GM21423 (cell line): ENCODE measurements around the gene TRIM28.

Source experiments
- ATAC-seq: cut with Tn5 transposase; IDR thresholded peaks from one replicate; pipeline ENCODE4 v1.9.1; 2021; ENCODE audit warnings: mild to moderate bottlenecking, moderate library complexity; ENCODE audit not compliant: unreplicated experiment

The TRIM28 gene

GRCh38 chr19:58547323-58548312, 3.8 kb downstream of the TRIM28 start:
- no peak for ATAC-seq

- no peak for ATAC-seq
Measured at GRCh38 chr19:58548859-58549663, 5.2 kb downstream of the TRIM28 start.

GRCh38 chr19:58549664-58550361, 5.9 kb downstream of the TRIM28 start:
- ATAC-seq = no peak

GRCh38 chr19:58550362-58551122, 6.7 kb downstream of the TRIM28 start:
- ATAC-seq = no peak

- ATAC-seq = no peak
Measured at GRCh38 chr19:58551123-58551497, 7.2 kb downstream of the TRIM28 start.

- ATAC-seq = no peak
Measured at GRCh38 chr19:58551577-58552471, 8.0 kb downstream of the TRIM28 start.

GRCh38 chr19:58552655-58553054, 8.8 kb downstream of the TRIM28 start:
- ATAC-seq = no peak

- no peak for ATAC-seq
Measured at GRCh38 chr19:58553799-58554493, 10.1 kb downstream of the TRIM28 start.

GRCh38 chr19:58554494-58555368, 10.9 kb downstream of the TRIM28 start, which contains the start of gene CHMP2A:
TSS of gene CHMP2A (minus strand) at chr19:58555105. CDS start at chr19:58554212, 893 bp downstream.
- ATAC-seq = peak; percentile 32

GRCh38 chr19:58555369-58555885, 11.6 kb downstream of the TRIM28 start:
- ATAC-seq = no peak

GRCh38 chr19:58555920-58556621, 12.2 kb downstream of the TRIM28 start:
- ATAC-seq = no peak

GRCh38 chr19:58556622-58557220, 12.9 kb downstream of the TRIM28 start:
- no peak for ATAC-seq

GRCh38 chr19:58557221-58558065, 13.6 kb downstream of the TRIM28 start:
- ATAC-seq = no peak

- ATAC-seq = peak; percentile 1
Measured at GRCh38 chr19:58558066-58558622, 14.3 kb downstream of the TRIM28 start, which contains the start of gene UBE2M. TSS of gene UBE2M (minus strand) at chr19:58558611. CDS start at chr19:58558381, 230 bp downstream.

GRCh38 chr19:58558623-58559274, 14.9 kb downstream of the TRIM28 start:
- ATAC-seq = peak; percentile 50
